GM12878 (cell line): ENCODE measurements around the gene GEMIN5. TPM values are rescaled to one million over a fixed set of nuclear protein-coding genes. Genes with fewer than 3 reads are reported as not detected.

ENCODE experiments used
- CBX3 ChIP-seq: fragments of 200-600 bp; sonication (generic); IDR thresholded peaks from 2 replicates; pipeline ENCODE4 v1.6.1; 2016; ENCODE audit warnings: low read depth, borderline replicate concordance
- CREB1 ChIP-seq: IDR thresholded peaks from 2 replicates; pipeline ENCODE4 v1.6.1; 2012; ENCODE audit warnings: low read depth, mild to moderate bottlenecking, inconsistent platforms
- PAX8 ChIP-seq: fragments of 450-650 bp; IDR thresholded peaks from 2 replicates; pipeline ENCODE4 v1.6.1; 2017; ENCODE audit warnings: mild to moderate bottlenecking, moderate library complexity
- polyA plus RNA-seq, 11 experiments: library from polyadenylated mRNA; depleted of rRNA in 4 of 11; unstranded in 6 of 11; stranded (reverse) in 5 of 11; fragments of >200 nt; fragmentation: Nextera tagmentation in 4 of 11; fragmentation: Illumina TruSeq in 1 of 11; extraction: Ambion mirVana in 4 of 11; extraction: Trizol in 1 of 11; gene quantifications; 1 replicate in 1 of 11; 2 replicates in 10 of 11; pipeline versions ENCODE4 v1.2.1 to v1.2.3, GENCODE V29; 2011 to 2016; ENCODE audit warnings: inconsistent platforms in 2 of 11, missing spikeins in 2 of 11, low read depth in 1 of 11
- total RNA-seq, 4 experiments: library from RNA; depleted of rRNA in 3 of 4; stranded (reverse); fragments of >200 nt in 3 of 4; fragmentation: Illumina TruSeq in 1 of 4; extraction: Trizol in 1 of 4; gene quantifications; 2 replicates each; pipeline versions ENCODE4 v1.2.1 to v1.2.3, GENCODE V29; 2013 to 2021
- TF ChIP-seq, protein P1 (sequence below): fragments of 450-650 bp; formaldehyde crosslinking; IDR thresholded peaks from 2 replicates; pipeline ENCODE4 v1.5.0; 2022; ENCODE audit warnings: mild to moderate bottlenecking, missing genetic modification characterization
- TF ChIP-seq, protein P2 (sequence below): IDR thresholded peaks from 2 replicates; pipeline ENCODE4 v1.6.1; 2011; ENCODE audit warnings: low read depth, low read length, improper control_type of control experiment, borderline replicate concordance
- TF ChIP-seq, protein P3 (sequence below): IDR thresholded peaks from 2 replicates; pipeline ENCODE4 v1.6.1; 2012; ENCODE audit warnings: low read depth, low read length, improper control_type of control experiment
- TF ChIP-seq, protein P4 (sequence below): fragments of 450-650 bp; IDR thresholded peaks from 2 replicates; pipeline ENCODE4 v1.6.1; 2016; ENCODE audit warnings: mild to moderate bottlenecking
- TF ChIP-seq, protein P5 (sequence below): fragments of 450-650 bp; IDR thresholded peaks from 2 replicates; pipeline ENCODE4 v1.6.1; 2016; ENCODE audit warnings: mild to moderate bottlenecking, moderate library complexity, borderline replicate concordance

GEMIN5 gene
- total and polyA plus RNA-seq, 10 of the 15 experiments (the other 5 are each of a cell fraction or from before 2014, with no cell fraction given), result 6.3 to 29.8 (median 23.3) TPM

DNA sequence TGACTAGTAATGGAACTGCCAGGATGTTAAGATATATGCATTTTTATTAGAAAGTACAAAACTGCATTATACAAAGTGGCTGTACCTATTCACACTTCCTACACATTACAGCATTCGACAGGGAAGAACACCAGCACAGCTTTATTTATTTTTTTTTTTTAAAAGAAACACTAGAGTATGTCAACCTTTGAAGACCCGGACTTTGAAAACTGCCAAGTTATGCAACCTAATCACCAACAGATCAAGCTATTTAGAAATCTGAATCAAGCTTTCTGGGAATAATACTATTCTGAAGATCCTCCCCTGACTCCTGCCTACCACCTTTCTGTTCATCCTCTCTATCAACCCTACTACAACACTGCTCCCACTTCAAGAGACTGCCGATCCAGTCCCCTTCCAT lies 4.5 kb downstream of the GEMIN5 start (continued):
- TF ChIP-seq, protein P1, sequence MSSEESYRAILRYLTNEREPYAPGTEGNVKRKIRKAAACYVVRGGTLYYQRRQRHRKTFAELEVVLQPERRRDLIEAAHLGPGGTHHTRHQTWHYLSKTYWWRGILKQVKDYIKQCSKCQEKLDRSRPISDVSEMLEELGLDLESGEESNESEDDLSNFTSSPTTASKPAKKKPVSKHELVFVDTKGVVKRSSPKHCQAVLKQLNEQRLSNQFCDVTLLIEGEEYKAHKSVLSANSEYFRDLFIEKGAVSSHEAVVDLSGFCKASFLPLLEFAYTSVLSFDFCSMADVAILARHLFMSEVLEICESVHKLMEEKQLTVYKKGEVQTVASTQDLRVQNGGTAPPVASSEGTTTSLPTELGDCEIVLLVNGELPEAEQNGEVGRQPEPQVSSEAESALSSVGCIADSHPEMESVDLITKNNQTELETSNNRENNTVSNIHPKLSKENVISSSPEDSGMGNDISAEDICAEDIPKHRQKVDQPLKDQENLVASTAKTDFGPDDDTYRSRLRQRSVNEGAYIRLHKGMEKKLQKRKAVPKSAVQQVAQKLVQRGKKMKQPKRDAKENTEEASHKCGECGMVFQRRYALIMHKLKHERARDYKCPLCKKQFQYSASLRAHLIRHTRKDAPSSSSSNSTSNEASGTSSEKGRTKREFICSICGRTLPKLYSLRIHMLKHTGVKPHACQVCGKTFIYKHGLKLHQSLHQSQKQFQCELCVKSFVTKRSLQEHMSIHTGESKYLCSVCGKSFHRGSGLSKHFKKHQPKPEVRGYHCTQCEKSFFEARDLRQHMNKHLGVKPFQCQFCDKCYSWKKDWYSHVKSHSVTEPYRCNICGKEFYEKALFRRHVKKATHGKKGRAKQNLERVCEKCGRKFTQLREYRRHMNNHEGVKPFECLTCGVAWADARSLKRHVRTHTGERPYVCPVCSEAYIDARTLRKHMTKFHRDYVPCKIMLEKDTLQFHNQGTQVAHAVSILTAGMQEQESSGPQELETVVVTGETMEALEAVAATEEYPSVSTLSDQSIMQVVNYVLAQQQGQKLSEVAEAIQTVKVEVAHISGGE (CRISPR knock-in tag), result no peak
- TF ChIP-seq, protein P2, sequence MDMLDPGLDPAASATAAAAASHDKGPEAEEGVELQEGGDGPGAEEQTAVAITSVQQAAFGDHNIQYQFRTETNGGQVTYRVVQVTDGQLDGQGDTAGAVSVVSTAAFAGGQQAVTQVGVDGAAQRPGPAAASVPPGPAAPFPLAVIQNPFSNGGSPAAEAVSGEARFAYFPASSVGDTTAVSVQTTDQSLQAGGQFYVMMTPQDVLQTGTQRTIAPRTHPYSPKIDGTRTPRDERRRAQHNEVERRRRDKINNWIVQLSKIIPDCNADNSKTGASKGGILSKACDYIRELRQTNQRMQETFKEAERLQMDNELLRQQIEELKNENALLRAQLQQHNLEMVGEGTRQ, result no peak
- TF ChIP-seq, protein P3, sequence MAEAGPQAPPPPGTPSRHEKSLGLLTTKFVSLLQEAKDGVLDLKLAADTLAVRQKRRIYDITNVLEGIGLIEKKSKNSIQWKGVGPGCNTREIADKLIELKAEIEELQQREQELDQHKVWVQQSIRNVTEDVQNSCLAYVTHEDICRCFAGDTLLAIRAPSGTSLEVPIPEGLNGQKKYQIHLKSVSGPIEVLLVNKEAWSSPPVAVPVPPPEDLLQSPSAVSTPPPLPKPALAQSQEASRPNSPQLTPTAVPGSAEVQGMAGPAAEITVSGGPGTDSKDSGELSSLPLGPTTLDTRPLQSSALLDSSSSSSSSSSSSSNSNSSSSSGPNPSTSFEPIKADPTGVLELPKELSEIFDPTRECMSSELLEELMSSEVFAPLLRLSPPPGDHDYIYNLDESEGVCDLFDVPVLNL, result no peak
- no peak for TF ChIP-seq CREB1
- TF ChIP-seq CBX3, result no peak
- TF ChIP-seq, protein P4, sequence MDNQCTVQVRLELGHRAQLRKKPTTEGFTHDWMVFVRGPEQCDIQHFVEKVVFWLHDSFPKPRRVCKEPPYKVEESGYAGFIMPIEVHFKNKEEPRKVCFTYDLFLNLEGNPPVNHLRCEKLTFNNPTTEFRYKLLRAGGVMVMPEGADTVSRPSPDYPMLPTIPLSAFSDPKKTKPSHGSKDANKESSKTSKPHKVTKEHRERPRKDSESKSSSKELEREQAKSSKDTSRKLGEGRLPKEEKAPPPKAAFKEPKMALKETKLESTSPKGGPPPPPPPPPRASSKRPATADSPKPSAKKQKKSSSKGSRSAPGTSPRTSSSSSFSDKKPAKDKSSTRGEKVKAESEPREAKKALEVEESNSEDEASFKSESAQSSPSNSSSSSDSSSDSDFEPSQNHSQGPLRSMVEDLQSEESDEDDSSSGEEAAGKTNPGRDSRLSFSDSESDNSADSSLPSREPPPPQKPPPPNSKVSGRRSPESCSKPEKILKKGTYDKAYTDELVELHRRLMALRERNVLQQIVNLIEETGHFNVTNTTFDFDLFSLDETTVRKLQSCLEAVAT, result no peak
- TF ChIP-seq, protein P5, sequence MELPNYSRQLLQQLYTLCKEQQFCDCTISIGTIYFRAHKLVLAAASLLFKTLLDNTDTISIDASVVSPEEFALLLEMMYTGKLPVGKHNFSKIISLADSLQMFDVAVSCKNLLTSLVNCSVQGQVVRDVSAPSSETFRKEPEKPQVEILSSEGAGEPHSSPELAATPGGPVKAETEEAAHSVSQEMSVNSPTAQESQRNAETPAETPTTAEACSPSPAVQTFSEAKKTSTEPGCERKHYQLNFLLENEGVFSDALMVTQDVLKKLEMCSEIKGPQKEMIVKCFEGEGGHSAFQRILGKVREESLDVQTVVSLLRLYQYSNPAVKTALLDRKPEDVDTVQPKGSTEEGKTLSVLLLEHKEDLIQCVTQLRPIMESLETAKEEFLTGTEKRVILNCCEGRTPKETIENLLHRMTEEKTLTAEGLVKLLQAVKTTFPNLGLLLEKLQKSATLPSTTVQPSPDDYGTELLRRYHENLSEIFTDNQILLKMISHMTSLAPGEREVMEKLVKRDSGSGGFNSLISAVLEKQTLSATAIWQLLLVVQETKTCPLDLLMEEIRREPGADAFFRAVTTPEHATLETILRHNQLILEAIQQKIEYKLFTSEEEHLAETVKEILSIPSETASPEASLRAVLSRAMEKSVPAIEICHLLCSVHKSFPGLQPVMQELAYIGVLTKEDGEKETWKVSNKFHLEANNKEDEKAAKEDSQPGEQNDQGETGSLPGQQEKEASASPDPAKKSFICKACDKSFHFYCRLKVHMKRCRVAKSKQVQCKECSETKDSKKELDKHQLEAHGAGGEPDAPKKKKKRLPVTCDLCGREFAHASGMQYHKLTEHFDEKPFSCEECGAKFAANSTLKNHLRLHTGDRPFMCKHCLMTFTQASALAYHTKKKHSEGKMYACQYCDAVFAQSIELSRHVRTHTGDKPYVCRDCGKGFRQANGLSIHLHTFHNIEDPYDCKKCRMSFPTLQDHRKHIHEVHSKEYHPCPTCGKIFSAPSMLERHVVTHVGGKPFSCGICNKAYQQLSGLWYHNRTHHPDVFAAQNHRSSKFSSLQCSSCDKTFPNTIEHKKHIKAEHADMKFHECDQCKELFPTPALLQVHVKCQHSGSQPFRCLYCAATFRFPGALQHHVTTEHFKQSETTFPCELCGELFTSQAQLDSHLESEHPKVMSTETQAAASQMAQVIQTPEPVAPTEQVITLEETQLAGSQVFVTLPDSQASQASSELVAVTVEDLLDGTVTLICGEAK, result no peak
- TF ChIP-seq PAX8, result no peak
- TF ChIP-seq, all 136 proteins: peak for 0
